ENCODE data around the gene ZNF106. TPM values are rescaled to one million over a fixed set of nuclear protein-coding genes. Genes with fewer than 3 reads are reported as not detected.

The ZNF106 gene
- total RNA-seq, 1 experiment from 2014 or later, result 102 TPM

- peaks cover 3% of the 10 kb centered on the region for H3K36me3 ChIP-seq (ENCODE audit: insufficient read depth, low read length, poor library complexity, severe bottlenecking)
- TF ChIP-seq, protein P1, sequence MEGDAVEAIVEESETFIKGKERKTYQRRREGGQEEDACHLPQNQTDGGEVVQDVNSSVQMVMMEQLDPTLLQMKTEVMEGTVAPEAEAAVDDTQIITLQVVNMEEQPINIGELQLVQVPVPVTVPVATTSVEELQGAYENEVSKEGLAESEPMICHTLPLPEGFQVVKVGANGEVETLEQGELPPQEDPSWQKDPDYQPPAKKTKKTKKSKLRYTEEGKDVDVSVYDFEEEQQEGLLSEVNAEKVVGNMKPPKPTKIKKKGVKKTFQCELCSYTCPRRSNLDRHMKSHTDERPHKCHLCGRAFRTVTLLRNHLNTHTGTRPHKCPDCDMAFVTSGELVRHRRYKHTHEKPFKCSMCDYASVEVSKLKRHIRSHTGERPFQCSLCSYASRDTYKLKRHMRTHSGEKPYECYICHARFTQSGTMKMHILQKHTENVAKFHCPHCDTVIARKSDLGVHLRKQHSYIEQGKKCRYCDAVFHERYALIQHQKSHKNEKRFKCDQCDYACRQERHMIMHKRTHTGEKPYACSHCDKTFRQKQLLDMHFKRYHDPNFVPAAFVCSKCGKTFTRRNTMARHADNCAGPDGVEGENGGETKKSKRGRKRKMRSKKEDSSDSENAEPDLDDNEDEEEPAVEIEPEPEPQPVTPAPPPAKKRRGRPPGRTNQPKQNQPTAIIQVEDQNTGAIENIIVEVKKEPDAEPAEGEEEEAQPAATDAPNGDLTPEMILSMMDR (conservative IDR thresholded peaks at IDR 0.05; ENCODE audit: low read depth, low read length), result no peak
- no peak for TF ChIP-seq EZH2 (IDR thresholded peaks at IDR 0.05; ENCODE audit: borderline replicate concordance, low read depth, low read length, poor library complexity, severe bottlenecking)
- no peak overlapping the region for H3K27ac ChIP-seq (ENCODE audit: low read depth, low read length, poor library complexity, severe bottlenecking)
- no peak for DNase-seq (ENCODE audit: low spot score)
- intact Hi-C loops (cut with micrococcal nuclease; ENCODE audit: unreplicated experiment), result no loop called here
- H3K4me3 ChIP-seq (ENCODE audit: low read depth, low read length, poor library complexity, severe bottlenecking), result no peak overlapping the region
- H3K9me3 ChIP-seq (ENCODE audit: low read depth, low read length, poor library complexity, severe bottlenecking), result no peaks in the 10 kb centered on the region
- ChIA-PET CTCF (no interaction called here), POLR2A (ENCODE audit: low non-redundant PET) (interaction anchor here (0.6 kb wide), 1 partner anchor 45 kb away, joined by 6 read pairs; no protein-coding TSS in a partner anchor)
- no TSS peak for BruUV-seq (replicated peaks)
- H3K4me1 ChIP-seq (ENCODE audit: insufficient read depth, low read length, poor library complexity, severe bottlenecking), result no peaks in the 10 kb centered on the region
- H3K27me3 ChIP-seq (replicated peaks; ENCODE audit: insufficient read depth, low read depth, low read length, poor library complexity), result no peaks in the 10 kb centered on the region
These were observed 81.9 kb downstream of the ZNF106 start for GRCh38 chr15:42409011-42409410.

GRCh38 chr15:42408178-42408577, 82.8 kb downstream of the ZNF106 start:
- H3K4me1 ChIP-seq (ENCODE audit: insufficient read depth, low read length, poor library complexity, severe bottlenecking), result no peaks in the 10 kb centered on the region
- no peak for TF ChIP-seq EZH2 (IDR thresholded peaks at IDR 0.05; ENCODE audit: borderline replicate concordance, low read depth, low read length, poor library complexity, severe bottlenecking)
- H3K4me3 ChIP-seq (ENCODE audit: low read depth, low read length, poor library complexity, severe bottlenecking), result no peak overlapping the region
- no TSS peak for BruUV-seq (replicated peaks)
- intact Hi-C loops (cut with micrococcal nuclease; ENCODE audit: unreplicated experiment), result no loop called here
- CTCF ChIA-PET, result no interaction called here
- no peaks in the 10 kb centered on the region for H3K9me3 ChIP-seq (ENCODE audit: low read depth, low read length, poor library complexity, severe bottlenecking)
- peaks cover 3% of the 10 kb centered on the region for H3K36me3 ChIP-seq (ENCODE audit: insufficient read depth, low read length, poor library complexity, severe bottlenecking)
- POLR2A ChIA-PET (ENCODE audit: low non-redundant PET), result no interaction called here
- no peak for DNase-seq (ENCODE audit: low spot score)
- no peak overlapping the region for H3K27ac ChIP-seq (ENCODE audit: low read depth, low read length, poor library complexity, severe bottlenecking)
- H3K27me3 ChIP-seq (replicated peaks; ENCODE audit: insufficient read depth, low read depth, low read length, poor library complexity), result no peaks in the 10 kb centered on the region

GRCh38 chr15:42405863-42406482, 85.0 kb downstream of the ZNF106 start:
- no peak for TF ChIP-seq EZH2 (IDR thresholded peaks at IDR 0.05; ENCODE audit: borderline replicate concordance, low read depth, low read length, poor library complexity, severe bottlenecking)
- TF ChIP-seq, protein P1 (conservative IDR thresholded peaks at IDR 0.05; ENCODE audit: low read depth, low read length), result no peak
- H3K4me3 ChIP-seq (ENCODE audit: low read depth, low read length, poor library complexity, severe bottlenecking), result no peak overlapping the region
- H3K27ac ChIP-seq (ENCODE audit: low read depth, low read length, poor library complexity, severe bottlenecking), result no peak overlapping the region
- intact Hi-C loops (cut with micrococcal nuclease; ENCODE audit: unreplicated experiment), result no loop called here
- no peaks in the 10 kb centered on the region for H3K27me3 ChIP-seq (replicated peaks; ENCODE audit: insufficient read depth, low read depth, low read length, poor library complexity)
- POLR2A ChIA-PET (ENCODE audit: low non-redundant PET), result no interaction called here
- no TSS peak for BruUV-seq (replicated peaks)
- DNase-seq (ENCODE audit: low spot score), result no peak
- H3K4me1 ChIP-seq (ENCODE audit: insufficient read depth, low read length, poor library complexity, severe bottlenecking), result no peaks in the 10 kb centered on the region
- H3K36me3 ChIP-seq (ENCODE audit: insufficient read depth, low read length, poor library complexity, severe bottlenecking), result no peaks in the 10 kb centered on the region
- CTCF ChIA-PET, result no interaction called here
- no peaks in the 10 kb centered on the region for H3K9me3 ChIP-seq (ENCODE audit: low read depth, low read length, poor library complexity, severe bottlenecking)
